HepG2 (cell line): ENCODE measurements around the gene SRC. TPM values are rescaled to one million over a fixed set of nuclear protein-coding genes. Genes with fewer than 3 reads are reported as not detected.

Experiments used
- ELF1 ChIP-seq: sonication (generic); formaldehyde crosslinking; IDR thresholded peaks from 2 replicates; pipeline ENCODE4 v1.4.0; 2020; ENCODE audit warnings: missing genetic modification reagents
- HNRNPL ChIP-seq: fragments of 200-400 bp; formaldehyde crosslinking; IDR thresholded peaks from 2 replicates; pipeline ENCODE4 v1.6.1; 2017; ENCODE audit warnings: mild to moderate bottlenecking, low read depth, low read length
- KAT2B ChIP-seq: fragments of 150-350 bp; IDR thresholded peaks from 2 replicates; pipeline ENCODE4 v1.6.1; 2014; ENCODE audit warnings: low read depth, low read length, borderline replicate concordance
- KLF13 ChIP-seq: sonication (generic); formaldehyde crosslinking; IDR thresholded peaks from 2 replicates; pipeline ENCODE4 v1.4.0; 2020; ENCODE audit warnings: mild to moderate bottlenecking, missing genetic modification reagents
- NR1H2 ChIP-seq: sonication (generic); formaldehyde crosslinking; IDR thresholded peaks from 2 replicates; pipeline ENCODE4 v1.8.1; 2022; ENCODE audit warnings: low read depth, missing genetic modification reagents, borderline replicate concordance
- PHB2 ChIP-seq: fragments of 450-650 bp; IDR thresholded peaks from 2 replicates; pipeline ENCODE4 v1.6.1; 2018; ENCODE audit not compliant: partially characterized antibody
- PRPF4 ChIP-seq: fragments of 200-400 bp; formaldehyde crosslinking; IDR thresholded peaks from 2 replicates; pipeline ENCODE4 v1.6.1; 2016; ENCODE audit warnings: low read length, low read depth; ENCODE audit not compliant: poor library complexity, severe bottlenecking
- SPEN ChIP-seq: sonication (generic); formaldehyde crosslinking; IDR thresholded peaks from 2 replicates; pipeline ENCODE4 v1.5.1; 2020; ENCODE audit warnings: low read depth, mild to moderate bottlenecking, missing genetic modification reagents
- ZNF619 ChIP-seq: sonication (generic); formaldehyde crosslinking; IDR thresholded peaks from 2 replicates; pipeline ENCODE4 v1.4.0; 2020; ENCODE audit warnings: mild to moderate bottlenecking, missing genetic modification reagents
- ZNF660 ChIP-seq: sonication (generic); formaldehyde crosslinking; IDR thresholded peaks from 2 replicates; pipeline ENCODE4 v1.5.1; 2020; ENCODE audit warnings: mild to moderate bottlenecking, low read depth, missing genetic modification reagents, borderline replicate concordance
- polyA plus RNA-seq, 8 experiments: library from polyadenylated mRNA; depleted of rRNA in 3 of 8; stranded (reverse) in 7 of 8; unstranded in 1 of 8; fragments of >200 nt; fragmentation: Illumina TruSeq in 4 of 8; extraction: Trizol in 4 of 8; gene quantifications; 2 replicates each; pipeline versions ENCODE4 v1.2.1 to v1.2.3, GENCODE V29; 2011 to 2016; ENCODE audit warnings: low read depth in 4 of 8, missing spikeins in 1 of 8, mixed read lengths in 1 of 8; ENCODE audit not compliant: insufficient read depth in 1 of 8
- total RNA-seq, 5 experiments: library from RNA; depleted of rRNA; stranded (reverse); fragments of >200 nt; fragmentation: Illumina TruSeq; extraction: Trizol; gene quantifications; 2 replicates each; pipeline ENCODE4 v1.2.3, GENCODE V29; 2016; ENCODE audit warnings: low read depth in 1 of 5
- TF ChIP-seq, protein P1 (sequence below), 2 experiments: IDR thresholded peaks; 2 replicates each; pipeline ENCODE4 v1.6.1; 2011 to 2012; ENCODE audit warnings: low read length in 2 of 2, borderline replicate concordance in 1 of 2, low read depth in 1 of 2, mild to moderate bottlenecking in 1 of 2, moderate library complexity in 1 of 2
- TF ChIP-seq, protein P2 (sequence below): sonication (generic); formaldehyde crosslinking; IDR thresholded peaks from 2 replicates; pipeline ENCODE4 v1.5.1; 2020; ENCODE audit warnings: mild to moderate bottlenecking, moderate library complexity, missing genetic modification reagents
- TF ChIP-seq, protein P3 (sequence below): sonication (generic); formaldehyde crosslinking; IDR thresholded peaks from 2 replicates; pipeline ENCODE4 v1.4.0; 2020; ENCODE audit warnings: missing genetic modification reagents
- TF ChIP-seq, protein P4 (sequence below): sonication (generic); formaldehyde crosslinking; IDR thresholded peaks from 2 replicates; pipeline ENCODE4 v1.5.0; 2020; ENCODE audit warnings: mild to moderate bottlenecking, missing genetic modification reagents, moderate library complexity
- TF ChIP-seq, protein P5 (sequence below), 2 experiments: fragments of 450-650 bp in 1 of 2; sonication (generic) in 1 of 2; formaldehyde crosslinking; IDR thresholded peaks; 2 replicates each; pipeline versions ENCODE4 v1.5.0 to v1.8.0; 2020 to 2022; ENCODE audit warnings: mild to moderate bottlenecking in 1 of 2, missing genetic modification reagents in 1 of 2
- TF ChIP-seq, protein P6 (sequence below): sonication (generic); formaldehyde crosslinking; IDR thresholded peaks from 2 replicates; pipeline ENCODE4 v1.4.0; 2020; ENCODE audit warnings: missing genetic modification reagents

Gene SRC
- total and polyA plus RNA-seq, 2 of the 13 experiments (the other 11 are each of a cell fraction or from before 2014, with no cell fraction given) = 54.7 to 192 TPM

DNA sequence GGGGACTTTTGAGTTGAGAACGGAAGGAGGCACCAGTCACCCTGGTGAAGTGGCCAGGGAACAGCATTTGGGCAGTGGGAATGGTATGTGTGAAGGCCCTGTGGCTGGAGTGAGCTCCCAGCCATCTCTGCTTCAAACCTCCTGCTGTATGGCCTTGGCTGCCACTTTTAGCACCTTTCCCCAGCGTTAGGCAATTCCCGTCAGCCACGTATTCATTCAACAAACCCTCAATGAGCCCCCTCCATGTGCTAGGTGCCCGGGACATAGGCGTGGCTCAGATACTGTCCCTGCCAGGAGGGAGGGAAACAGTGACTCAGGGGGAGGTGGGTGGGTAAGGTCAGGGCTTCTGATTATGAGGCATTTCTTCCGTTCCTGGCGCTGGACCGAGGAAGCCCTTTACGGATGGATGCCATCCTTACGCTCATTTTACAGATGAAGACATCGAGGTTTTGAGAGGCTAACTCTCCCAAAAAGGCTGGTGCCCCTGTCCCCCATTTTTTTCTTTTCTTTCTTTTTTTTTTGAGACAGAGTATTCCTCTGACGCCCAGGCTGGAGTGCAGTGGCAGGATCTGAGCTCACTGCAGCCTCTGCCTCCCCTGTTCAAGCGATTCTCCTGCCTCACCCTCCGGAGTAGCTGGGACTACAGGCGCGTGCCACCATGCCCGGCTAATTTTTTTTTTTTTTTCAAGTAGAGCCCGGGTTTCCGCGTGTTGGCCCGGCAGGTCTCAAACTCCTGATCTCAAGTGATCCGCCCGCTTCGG is 37.5 kb downstream of the SRC start (continued):
- TF ChIP-seq ZNF660 (CRISPR knock-in tag) (no peak), PHB2 (no peak), NR1H2 (no peak), KAT2B (no peak), PRPF4 (no peak), ZNF619 (CRISPR knock-in tag) (no peak), KLF13 (CRISPR knock-in tag) (no peak), ELF1 (CRISPR knock-in tag) (no peak), HNRNPL (0 out of 2 replicates have a peak, but pooled peaks have one; percentile 59), SPEN (no peak)
- TF ChIP-seq, protein P1, sequence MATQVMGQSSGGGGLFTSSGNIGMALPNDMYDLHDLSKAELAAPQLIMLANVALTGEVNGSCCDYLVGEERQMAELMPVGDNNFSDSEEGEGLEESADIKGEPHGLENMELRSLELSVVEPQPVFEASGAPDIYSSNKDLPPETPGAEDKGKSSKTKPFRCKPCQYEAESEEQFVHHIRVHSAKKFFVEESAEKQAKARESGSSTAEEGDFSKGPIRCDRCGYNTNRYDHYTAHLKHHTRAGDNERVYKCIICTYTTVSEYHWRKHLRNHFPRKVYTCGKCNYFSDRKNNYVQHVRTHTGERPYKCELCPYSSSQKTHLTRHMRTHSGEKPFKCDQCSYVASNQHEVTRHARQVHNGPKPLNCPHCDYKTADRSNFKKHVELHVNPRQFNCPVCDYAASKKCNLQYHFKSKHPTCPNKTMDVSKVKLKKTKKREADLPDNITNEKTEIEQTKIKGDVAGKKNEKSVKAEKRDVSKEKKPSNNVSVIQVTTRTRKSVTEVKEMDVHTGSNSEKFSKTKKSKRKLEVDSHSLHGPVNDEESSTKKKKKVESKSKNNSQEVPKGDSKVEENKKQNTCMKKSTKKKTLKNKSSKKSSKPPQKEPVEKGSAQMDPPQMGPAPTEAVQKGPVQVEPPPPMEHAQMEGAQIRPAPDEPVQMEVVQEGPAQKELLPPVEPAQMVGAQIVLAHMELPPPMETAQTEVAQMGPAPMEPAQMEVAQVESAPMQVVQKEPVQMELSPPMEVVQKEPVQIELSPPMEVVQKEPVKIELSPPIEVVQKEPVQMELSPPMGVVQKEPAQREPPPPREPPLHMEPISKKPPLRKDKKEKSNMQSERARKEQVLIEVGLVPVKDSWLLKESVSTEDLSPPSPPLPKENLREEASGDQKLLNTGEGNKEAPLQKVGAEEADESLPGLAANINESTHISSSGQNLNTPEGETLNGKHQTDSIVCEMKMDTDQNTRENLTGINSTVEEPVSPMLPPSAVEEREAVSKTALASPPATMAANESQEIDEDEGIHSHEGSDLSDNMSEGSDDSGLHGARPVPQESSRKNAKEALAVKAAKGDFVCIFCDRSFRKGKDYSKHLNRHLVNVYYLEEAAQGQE (IDR thresholded peaks at IDR 0.05; ENCODE audit: borderline replicate concordance in 1 of 2, low read depth in 1 of 2, low read length in 2 of 2) = no peak
- TF ChIP-seq, protein P2, sequence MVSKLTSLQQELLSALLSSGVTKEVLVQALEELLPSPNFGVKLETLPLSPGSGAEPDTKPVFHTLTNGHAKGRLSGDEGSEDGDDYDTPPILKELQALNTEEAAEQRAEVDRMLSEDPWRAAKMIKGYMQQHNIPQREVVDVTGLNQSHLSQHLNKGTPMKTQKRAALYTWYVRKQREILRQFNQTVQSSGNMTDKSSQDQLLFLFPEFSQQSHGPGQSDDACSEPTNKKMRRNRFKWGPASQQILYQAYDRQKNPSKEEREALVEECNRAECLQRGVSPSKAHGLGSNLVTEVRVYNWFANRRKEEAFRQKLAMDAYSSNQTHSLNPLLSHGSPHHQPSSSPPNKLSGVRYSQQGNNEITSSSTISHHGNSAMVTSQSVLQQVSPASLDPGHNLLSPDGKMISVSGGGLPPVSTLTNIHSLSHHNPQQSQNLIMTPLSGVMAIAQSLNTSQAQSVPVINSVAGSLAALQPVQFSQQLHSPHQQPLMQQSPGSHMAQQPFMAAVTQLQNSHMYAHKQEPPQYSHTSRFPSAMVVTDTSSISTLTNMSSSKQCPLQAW (CRISPR knock-in tag) = no peak
- TF ChIP-seq, protein P3, sequence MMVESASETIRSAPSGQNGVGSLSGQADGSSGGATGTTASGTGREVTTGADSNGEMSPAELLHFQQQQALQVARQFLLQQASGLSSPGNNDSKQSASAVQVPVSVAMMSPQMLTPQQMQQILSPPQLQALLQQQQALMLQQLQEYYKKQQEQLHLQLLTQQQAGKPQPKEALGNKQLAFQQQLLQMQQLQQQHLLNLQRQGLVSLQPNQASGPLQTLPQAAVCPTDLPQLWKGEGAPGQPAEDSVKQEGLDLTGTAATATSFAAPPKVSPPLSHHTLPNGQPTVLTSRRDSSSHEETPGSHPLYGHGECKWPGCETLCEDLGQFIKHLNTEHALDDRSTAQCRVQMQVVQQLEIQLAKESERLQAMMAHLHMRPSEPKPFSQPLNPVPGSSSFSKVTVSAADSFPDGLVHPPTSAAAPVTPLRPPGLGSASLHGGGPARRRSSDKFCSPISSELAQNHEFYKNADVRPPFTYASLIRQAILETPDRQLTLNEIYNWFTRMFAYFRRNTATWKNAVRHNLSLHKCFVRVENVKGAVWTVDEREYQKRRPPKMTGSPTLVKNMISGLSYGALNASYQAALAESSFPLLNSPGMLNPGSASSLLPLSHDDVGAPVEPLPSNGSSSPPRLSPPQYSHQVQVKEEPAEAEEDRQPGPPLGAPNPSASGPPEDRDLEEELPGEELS (CRISPR knock-in tag) = no peak
- TF ChIP-seq, protein P4, sequence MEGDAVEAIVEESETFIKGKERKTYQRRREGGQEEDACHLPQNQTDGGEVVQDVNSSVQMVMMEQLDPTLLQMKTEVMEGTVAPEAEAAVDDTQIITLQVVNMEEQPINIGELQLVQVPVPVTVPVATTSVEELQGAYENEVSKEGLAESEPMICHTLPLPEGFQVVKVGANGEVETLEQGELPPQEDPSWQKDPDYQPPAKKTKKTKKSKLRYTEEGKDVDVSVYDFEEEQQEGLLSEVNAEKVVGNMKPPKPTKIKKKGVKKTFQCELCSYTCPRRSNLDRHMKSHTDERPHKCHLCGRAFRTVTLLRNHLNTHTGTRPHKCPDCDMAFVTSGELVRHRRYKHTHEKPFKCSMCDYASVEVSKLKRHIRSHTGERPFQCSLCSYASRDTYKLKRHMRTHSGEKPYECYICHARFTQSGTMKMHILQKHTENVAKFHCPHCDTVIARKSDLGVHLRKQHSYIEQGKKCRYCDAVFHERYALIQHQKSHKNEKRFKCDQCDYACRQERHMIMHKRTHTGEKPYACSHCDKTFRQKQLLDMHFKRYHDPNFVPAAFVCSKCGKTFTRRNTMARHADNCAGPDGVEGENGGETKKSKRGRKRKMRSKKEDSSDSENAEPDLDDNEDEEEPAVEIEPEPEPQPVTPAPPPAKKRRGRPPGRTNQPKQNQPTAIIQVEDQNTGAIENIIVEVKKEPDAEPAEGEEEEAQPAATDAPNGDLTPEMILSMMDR = no peak
- TF ChIP-seq, protein P5, sequence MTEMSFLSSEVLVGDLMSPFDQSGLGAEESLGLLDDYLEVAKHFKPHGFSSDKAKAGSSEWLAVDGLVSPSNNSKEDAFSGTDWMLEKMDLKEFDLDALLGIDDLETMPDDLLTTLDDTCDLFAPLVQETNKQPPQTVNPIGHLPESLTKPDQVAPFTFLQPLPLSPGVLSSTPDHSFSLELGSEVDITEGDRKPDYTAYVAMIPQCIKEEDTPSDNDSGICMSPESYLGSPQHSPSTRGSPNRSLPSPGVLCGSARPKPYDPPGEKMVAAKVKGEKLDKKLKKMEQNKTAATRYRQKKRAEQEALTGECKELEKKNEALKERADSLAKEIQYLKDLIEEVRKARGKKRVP (CRISPR knock-in tag; IDR thresholded peaks at IDR 0.05) = no peak
- TF ChIP-seq, protein P6, sequence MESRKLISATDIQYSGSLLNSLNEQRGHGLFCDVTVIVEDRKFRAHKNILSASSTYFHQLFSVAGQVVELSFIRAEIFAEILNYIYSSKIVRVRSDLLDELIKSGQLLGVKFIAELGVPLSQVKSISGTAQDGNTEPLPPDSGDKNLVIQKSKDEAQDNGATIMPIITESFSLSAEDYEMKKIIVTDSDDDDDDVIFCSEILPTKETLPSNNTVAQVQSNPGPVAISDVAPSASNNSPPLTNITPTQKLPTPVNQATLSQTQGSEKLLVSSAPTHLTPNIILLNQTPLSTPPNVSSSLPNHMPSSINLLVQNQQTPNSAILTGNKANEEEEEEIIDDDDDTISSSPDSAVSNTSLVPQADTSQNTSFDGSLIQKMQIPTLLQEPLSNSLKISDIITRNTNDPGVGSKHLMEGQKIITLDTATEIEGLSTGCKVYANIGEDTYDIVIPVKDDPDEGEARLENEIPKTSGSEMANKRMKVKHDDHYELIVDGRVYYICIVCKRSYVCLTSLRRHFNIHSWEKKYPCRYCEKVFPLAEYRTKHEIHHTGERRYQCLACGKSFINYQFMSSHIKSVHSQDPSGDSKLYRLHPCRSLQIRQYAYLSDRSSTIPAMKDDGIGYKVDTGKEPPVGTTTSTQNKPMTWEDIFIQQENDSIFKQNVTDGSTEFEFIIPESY (CRISPR knock-in tag) = peak; percentile 72
